ENCODE measurements around the gene FAM53A.

The FAM53A gene

DNA sequence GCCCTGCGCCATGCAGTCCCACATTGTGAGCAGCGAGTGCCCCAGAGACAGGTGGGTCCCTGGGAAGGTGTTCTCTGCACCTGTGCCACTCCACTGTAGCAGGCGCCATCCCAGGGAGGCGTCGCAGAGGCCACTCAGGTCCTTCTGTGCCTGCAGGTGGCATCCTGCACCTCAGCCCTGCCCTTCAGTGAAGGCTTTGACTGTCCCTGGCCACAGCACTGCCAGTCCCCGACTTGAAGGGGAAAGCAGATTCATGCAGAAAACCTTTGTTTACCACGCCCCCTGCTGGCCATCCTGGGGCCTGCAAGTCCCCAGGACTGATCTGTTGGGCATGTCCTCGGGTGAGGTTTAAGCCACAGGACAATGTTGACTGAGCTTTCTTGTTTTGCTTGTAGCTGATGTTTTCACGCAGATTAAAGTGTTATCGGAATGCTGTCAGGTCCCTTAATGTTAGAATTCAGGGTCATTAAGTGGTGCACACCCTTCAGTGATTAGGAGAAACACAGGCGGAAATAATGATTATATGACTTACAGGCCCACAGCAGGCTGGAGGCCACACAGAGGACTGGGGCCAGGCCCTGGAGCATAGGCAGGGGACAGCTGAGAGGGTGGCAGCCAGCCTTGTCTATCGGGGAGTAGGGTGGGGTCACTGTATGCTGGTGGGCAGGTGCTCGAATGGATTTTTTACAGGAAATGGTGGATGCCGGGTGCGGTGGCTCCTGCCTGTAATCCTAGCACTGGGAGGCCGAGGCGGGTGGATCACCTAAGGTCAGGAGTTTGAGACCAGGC is 42.2 kb upstream of the FAM53A start:
- CTCF ChIA-PET = interaction anchor here (0.7 to 7.6 kb wide), 6 partner anchors 19 to 175 kb away, joined by 3 to 61 read pairs (median 4); no protein-coding TSS in a partner anchor
- H3K4me1 ChIP-seq (ENCODE audit: control insufficient read depth, insufficient read depth, low read length) = no peaks in the 10 kb centered on the region
- no peak overlapping the region for H3K4me3 ChIP-seq (ENCODE audit: low read depth, low read length)
- POLR2A ChIA-PET = interaction anchor here (0.5 kb wide), 1 partner anchor 17 kb away, joined by 6 read pairs; no protein-coding TSS in a partner anchor
- no peaks in the 10 kb centered on the region for H3K9me3 ChIP-seq (ENCODE audit: control insufficient read depth, insufficient read depth, low read depth, low read length)
- no peak overlapping the region for H3K27ac ChIP-seq (ENCODE audit: extremely low read depth, low read depth, low read length)
- peaks cover 15 to 86% of the 10 kb centered on the region in 2 experiments; a peak in 2 of 3 replicates for H3K36me3 ChIP-seq (ENCODE audit: control insufficient read depth in 2 of 2, insufficient read depth in 1 of 2, low read length in 2 of 2)
- TF ChIP-seq, protein P1, sequence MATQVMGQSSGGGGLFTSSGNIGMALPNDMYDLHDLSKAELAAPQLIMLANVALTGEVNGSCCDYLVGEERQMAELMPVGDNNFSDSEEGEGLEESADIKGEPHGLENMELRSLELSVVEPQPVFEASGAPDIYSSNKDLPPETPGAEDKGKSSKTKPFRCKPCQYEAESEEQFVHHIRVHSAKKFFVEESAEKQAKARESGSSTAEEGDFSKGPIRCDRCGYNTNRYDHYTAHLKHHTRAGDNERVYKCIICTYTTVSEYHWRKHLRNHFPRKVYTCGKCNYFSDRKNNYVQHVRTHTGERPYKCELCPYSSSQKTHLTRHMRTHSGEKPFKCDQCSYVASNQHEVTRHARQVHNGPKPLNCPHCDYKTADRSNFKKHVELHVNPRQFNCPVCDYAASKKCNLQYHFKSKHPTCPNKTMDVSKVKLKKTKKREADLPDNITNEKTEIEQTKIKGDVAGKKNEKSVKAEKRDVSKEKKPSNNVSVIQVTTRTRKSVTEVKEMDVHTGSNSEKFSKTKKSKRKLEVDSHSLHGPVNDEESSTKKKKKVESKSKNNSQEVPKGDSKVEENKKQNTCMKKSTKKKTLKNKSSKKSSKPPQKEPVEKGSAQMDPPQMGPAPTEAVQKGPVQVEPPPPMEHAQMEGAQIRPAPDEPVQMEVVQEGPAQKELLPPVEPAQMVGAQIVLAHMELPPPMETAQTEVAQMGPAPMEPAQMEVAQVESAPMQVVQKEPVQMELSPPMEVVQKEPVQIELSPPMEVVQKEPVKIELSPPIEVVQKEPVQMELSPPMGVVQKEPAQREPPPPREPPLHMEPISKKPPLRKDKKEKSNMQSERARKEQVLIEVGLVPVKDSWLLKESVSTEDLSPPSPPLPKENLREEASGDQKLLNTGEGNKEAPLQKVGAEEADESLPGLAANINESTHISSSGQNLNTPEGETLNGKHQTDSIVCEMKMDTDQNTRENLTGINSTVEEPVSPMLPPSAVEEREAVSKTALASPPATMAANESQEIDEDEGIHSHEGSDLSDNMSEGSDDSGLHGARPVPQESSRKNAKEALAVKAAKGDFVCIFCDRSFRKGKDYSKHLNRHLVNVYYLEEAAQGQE (tag by site-specific recombination; IDR thresholded peaks at IDR 0.05) = 0 out of 2 replicates have a peak, but pooled peaks have one; percentile 16
- no peak for TF ChIP-seq ZNF544 (tag by site-specific recombination; IDR thresholded peaks at IDR 0.05)
- TF ChIP-seq KLF10 (tag by site-specific recombination; IDR thresholded peaks at IDR 0.05) = no peak
- TF ChIP-seq ZNF621 (tag by site-specific recombination; IDR thresholded peaks at IDR 0.05) = no peak
- TF ChIP-seq, protein P2, sequence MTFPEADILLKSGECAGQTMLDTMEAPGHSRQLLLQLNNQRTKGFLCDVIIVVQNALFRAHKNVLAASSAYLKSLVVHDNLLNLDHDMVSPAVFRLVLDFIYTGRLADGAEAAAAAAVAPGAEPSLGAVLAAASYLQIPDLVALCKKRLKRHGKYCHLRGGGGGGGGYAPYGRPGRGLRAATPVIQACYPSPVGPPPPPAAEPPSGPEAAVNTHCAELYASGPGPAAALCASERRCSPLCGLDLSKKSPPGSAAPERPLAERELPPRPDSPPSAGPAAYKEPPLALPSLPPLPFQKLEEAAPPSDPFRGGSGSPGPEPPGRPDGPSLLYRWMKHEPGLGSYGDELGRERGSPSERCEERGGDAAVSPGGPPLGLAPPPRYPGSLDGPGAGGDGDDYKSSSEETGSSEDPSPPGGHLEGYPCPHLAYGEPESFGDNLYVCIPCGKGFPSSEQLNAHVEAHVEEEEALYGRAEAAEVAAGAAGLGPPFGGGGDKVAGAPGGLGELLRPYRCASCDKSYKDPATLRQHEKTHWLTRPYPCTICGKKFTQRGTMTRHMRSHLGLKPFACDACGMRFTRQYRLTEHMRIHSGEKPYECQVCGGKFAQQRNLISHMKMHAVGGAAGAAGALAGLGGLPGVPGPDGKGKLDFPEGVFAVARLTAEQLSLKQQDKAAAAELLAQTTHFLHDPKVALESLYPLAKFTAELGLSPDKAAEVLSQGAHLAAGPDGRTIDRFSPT (tag by site-specific recombination; IDR thresholded peaks at IDR 0.05) = no peak
- no peak for TF ChIP-seq ZNF48 (tag by site-specific recombination; IDR thresholded peaks at IDR 0.05)
- TF ChIP-seq ZNF140 (tag by site-specific recombination; IDR thresholded peaks at IDR 0.05) = no peak
- TF ChIP-seq, protein P3, sequence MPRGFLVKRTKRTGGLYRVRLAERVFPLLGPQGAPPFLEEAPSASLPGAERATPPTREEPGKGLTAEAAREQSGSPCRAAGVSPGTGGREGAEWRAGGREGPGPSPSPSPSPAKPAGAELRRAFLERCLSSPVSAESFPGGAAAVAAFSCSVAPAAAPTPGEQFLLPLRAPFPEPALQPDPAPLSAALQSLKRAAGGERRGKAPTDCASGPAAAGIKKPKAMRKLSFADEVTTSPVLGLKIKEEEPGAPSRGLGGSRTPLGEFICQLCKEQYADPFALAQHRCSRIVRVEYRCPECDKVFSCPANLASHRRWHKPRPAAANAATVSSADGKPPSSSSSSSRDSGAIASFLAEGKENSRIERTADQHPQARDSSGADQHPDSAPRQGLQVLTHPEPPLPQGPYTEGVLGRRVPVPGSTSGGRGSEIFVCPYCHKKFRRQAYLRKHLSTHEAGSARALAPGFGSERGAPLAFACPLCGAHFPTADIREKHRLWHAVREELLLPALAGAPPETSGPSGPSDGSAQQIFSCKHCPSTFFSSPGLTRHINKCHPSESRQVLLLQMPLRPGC (tag by site-specific recombination; IDR thresholded peaks at IDR 0.05) = no peak
- TF ChIP-seq, protein P4, sequence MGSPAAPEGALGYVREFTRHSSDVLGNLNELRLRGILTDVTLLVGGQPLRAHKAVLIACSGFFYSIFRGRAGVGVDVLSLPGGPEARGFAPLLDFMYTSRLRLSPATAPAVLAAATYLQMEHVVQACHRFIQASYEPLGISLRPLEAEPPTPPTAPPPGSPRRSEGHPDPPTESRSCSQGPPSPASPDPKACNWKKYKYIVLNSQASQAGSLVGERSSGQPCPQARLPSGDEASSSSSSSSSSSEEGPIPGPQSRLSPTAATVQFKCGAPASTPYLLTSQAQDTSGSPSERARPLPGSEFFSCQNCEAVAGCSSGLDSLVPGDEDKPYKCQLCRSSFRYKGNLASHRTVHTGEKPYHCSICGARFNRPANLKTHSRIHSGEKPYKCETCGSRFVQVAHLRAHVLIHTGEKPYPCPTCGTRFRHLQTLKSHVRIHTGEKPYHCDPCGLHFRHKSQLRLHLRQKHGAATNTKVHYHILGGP (tag by site-specific recombination; IDR thresholded peaks at IDR 0.05) = no peak
- TF ChIP-seq, protein P5, sequence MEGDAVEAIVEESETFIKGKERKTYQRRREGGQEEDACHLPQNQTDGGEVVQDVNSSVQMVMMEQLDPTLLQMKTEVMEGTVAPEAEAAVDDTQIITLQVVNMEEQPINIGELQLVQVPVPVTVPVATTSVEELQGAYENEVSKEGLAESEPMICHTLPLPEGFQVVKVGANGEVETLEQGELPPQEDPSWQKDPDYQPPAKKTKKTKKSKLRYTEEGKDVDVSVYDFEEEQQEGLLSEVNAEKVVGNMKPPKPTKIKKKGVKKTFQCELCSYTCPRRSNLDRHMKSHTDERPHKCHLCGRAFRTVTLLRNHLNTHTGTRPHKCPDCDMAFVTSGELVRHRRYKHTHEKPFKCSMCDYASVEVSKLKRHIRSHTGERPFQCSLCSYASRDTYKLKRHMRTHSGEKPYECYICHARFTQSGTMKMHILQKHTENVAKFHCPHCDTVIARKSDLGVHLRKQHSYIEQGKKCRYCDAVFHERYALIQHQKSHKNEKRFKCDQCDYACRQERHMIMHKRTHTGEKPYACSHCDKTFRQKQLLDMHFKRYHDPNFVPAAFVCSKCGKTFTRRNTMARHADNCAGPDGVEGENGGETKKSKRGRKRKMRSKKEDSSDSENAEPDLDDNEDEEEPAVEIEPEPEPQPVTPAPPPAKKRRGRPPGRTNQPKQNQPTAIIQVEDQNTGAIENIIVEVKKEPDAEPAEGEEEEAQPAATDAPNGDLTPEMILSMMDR (tag by site-specific recombination; IDR thresholded peaks at IDR 0.05) = peak; percentile 79
- TF ChIP-seq ZBTB17 (tag by site-specific recombination; IDR thresholded peaks at IDR 0.05) = peak; percentile 87
- no peak for TF ChIP-seq ZNF37A (tag by site-specific recombination; IDR thresholded peaks at IDR 0.05)
- no peak for TF ChIP-seq SP7 (tag by site-specific recombination; IDR thresholded peaks at IDR 0.05)
- no peak for TF ChIP-seq ZNF239 (tag by site-specific recombination; IDR thresholded peaks at IDR 0.05)
- TF ChIP-seq ZBTB48 (tag by site-specific recombination; IDR thresholded peaks at IDR 0.05) = no peak
- no peak for TF ChIP-seq ZNF830 (tag by site-specific recombination; IDR thresholded peaks at IDR 0.05; ENCODE audit: low read depth)
- no peak for TF ChIP-seq ZNF174 (tag by site-specific recombination; IDR thresholded peaks at IDR 0.05)
- no peak for TF ChIP-seq ZNF658 (tag by site-specific recombination; IDR thresholded peaks at IDR 0.05)
- TF ChIP-seq, protein P6, sequence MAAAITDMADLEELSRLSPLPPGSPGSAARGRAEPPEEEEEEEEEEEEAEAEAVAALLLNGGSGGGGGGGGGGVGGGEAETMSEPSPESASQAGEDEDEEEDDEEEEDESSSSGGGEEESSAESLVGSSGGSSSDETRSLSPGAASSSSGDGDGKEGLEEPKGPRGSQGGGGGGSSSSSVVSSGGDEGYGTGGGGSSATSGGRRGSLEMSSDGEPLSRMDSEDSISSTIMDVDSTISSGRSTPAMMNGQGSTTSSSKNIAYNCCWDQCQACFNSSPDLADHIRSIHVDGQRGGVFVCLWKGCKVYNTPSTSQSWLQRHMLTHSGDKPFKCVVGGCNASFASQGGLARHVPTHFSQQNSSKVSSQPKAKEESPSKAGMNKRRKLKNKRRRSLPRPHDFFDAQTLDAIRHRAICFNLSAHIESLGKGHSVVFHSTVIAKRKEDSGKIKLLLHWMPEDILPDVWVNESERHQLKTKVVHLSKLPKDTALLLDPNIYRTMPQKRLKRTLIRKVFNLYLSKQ (tag by site-specific recombination; IDR thresholded peaks at IDR 0.05; ENCODE audit: borderline replicate concordance) = no peak
- TF ChIP-seq ZNF654 (tag by site-specific recombination; IDR thresholded peaks at IDR 0.05; ENCODE audit: low read depth) = peak; percentile 60
- TF ChIP-seq ZNF514 (tag by site-specific recombination; IDR thresholded peaks at IDR 0.05) = no peak
- TF ChIP-seq ZNF112 (tag by site-specific recombination; IDR thresholded peaks at IDR 0.05) = no peak
- TF ChIP-seq ZNF394 (tag by site-specific recombination; IDR thresholded peaks at IDR 0.05; ENCODE audit: borderline replicate concordance) = no peak

Data from HEK293 (cell line).